ENCODE measurements around the gene KRAS.

Gene KRAS

DNA sequence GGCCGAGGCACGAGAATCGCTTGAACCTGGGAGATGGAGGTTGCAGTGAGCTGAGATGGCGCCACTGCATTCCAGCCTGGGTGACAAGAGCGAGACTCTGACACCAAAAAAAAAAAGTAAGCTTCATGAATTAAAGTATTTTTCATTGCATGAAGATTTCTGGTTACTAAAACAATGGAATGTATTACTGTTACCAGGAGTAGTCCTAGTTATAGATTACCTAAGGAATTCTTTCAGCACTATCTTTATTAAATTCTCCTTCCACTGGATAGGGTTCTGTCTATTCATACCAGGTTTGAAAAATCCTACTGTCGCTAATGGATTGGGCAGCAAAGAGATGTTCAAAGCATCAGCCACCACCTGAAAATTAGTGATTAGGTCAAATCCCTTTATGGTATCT is 43.3 kb downstream of the KRAS start:
- Histone ChIP-seq H3K9ac (no peak overlapping the region), H3K36me3 (peaks cover 42% of the 10 kb centered on the region), H3K27me3 (no peaks in the 10 kb centered on the region), H3K4me3 (no peak overlapping the region), H3K27ac (no peak overlapping the region), H3K9me3 (no peaks in the 10 kb centered on the region), H4K20me1 (peaks cover 17% of the 10 kb centered on the region; the same call in 1 of the 2 replicates), H3K4me2 (no peak overlapping the region), H3K4me1 (no peaks in the 10 kb centered on the region)
- TF ChIP-seq Cebpa-rat (IDR thresholded peaks at IDR 0.05): no peak

DNA sequence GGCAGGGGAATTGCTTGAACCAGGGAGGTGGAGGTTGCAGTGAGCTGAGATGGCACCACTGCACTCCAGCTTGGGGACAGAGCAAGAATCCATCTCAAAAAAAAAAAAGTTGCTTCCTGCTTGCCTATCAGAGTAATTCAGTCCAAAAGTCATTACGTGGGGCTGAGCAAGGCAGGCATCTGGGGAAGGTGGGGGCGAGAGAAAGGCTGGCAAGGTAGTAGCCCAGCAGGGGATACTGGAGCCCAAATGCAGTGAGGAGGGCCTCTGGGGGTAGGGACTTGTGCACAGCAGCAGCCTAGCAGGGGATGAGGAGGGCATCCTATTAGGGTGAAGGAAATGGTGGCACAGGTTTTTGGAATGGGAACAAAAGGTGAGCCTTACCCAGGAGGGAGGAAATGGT is 48.6 kb downstream of the KRAS start:
- TF ChIP-seq Cebpa-rat (IDR thresholded peaks at IDR 0.05): no peak
- peaks cover 16% of the 10 kb centered on the region; the same call in 1 of the 2 replicates for H4K20me1 ChIP-seq
- H3K9me3 ChIP-seq: no peaks in the 10 kb centered on the region
- H3K27ac ChIP-seq: no peak overlapping the region
- H3K4me1 ChIP-seq: peaks cover 6% of the 10 kb centered on the region; the same call in 1 of the 2 replicates
- no peak overlapping the region for H3K4me2 ChIP-seq
- peaks cover 28% of the 10 kb centered on the region for H3K36me3 ChIP-seq
- no peak overlapping the region for H3K9ac ChIP-seq
- no peaks in the 10 kb centered on the region for H3K27me3 ChIP-seq
- H3K4me3 ChIP-seq: no peak overlapping the region

DNA sequence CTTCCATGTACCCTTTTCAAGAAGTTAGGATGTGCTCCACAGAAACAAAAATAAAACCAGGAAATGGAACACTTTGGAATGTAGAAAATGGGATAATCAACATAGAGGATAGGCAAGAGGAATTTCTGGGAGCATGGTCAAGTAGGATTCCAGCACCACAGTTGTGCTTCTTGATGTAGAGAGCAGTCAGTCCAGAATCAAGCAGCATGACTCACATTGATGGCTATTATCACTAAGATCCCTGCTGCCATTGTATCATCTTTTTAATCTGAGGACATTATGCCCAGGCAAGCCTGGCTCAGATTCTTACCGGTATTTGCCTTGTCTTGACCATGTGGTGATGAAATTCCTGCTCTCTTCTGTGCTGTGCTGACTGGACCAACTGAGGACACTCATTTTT is 50.0 kb downstream of the KRAS start:
- H3K4me1 ChIP-seq: peaks cover 19% of the 10 kb centered on the region
- H4K20me1 ChIP-seq: peaks cover 16% of the 10 kb centered on the region; the same call in 1 of the 2 replicates
- no peak for TF ChIP-seq Cebpa-rat (IDR thresholded peaks at IDR 0.05)
- H3K9me3 ChIP-seq: no peaks in the 10 kb centered on the region
- H3K36me3 ChIP-seq: peaks cover 24% of the 10 kb centered on the region
- H3K27me3 ChIP-seq: no peaks in the 10 kb centered on the region
- H3K9ac ChIP-seq: no peak overlapping the region
- H3K4me3 ChIP-seq: no peak overlapping the region
- no peak overlapping the region for H3K4me2 ChIP-seq
- H3K27ac ChIP-seq: no peak overlapping the region

DNA sequence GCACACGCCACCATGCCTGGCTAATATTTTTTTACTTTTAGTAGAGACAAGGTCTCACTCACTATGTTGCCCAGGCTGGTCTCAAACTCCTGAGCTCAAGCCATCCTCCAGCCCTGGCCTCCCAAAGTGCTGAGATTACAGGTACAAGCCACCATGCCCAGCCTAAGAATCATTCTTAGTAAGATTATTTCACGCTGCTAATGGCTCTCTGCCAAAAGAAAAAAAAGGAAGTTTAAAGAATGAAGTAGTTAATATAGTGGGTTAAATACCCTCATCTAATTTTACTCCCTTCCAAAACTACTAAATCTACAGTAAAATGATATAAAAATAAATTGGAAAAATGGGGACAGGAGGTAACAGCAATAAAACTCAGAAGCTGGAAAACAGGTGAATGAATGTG is 53.1 kb downstream of the KRAS start:
- Histone ChIP-seq H3K36me3 (peaks cover 12% of the 10 kb centered on the region), H3K9ac (no peak overlapping the region), H3K4me2 (no peak overlapping the region), H3K9me3 (no peaks in the 10 kb centered on the region), H3K4me3 (no peak overlapping the region), H3K27ac (no peak overlapping the region), H3K27me3 (no peaks in the 10 kb centered on the region), H3K4me1 (peaks cover 30% of the 10 kb centered on the region), H4K20me1 (0 out of 2 replicates have a peak, but pooled peaks cover 6% of the 10 kb centered on the region)
- no peak for TF ChIP-seq Cebpa-rat (IDR thresholded peaks at IDR 0.05)

DNA sequence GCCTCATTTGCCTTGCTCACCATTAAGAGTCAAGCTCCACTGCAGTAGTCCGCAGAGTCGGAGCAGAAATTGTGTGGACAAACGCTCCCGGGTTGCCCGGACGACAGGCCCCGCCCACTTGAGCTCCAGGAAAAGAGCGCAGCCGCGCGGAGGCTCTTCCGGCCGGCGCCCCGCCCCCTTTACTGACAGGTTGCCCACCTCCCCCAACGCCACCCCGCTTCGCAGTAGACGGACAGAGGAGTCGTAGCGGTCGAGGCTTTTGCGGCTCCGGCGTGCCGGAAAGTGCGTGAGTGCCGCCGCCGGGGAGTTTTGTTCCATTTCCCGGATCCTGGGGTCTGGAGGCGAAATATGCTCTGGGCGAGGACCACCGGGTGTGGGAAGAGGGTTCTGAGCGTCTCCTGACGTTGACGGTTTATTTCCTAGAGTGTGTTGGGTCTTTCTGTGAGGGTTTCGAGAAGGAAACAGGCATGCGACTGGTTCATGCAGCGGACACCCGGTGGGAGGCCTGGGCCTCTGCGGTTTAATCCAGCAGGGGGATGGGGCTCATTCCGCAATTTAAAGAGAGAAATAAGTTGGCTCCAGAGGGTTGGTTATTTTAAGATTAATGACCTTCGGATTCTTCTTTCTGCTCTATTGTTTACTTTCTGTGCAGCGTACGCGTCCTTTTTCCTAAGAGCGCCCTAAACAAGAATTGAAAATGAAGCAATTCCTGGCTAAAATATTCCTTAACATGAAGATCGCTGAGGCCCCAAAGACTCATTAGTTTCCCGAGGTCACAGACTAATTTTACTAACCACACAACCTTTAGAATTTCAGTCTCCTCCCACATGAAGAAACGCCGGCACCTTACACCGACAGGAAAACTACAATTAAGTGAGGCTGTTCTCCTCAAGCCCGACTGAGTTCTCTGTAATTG is 55.4 kb downstream of the KRAS start, which contains the start of the genes DNAI7 and ETFRF1:
Gene DNAI7 (minus strand): TSS at position 105 of the 916 bp plus-strand sequence. CDS start 82 bp downstream, at position 23.
Gene ETFRF1 (plus strand): TSS at position 182 of the 916 bp plus-strand sequence. CDS start 8,720 bp downstream, outside the sequence.
- Histone ChIP-seq H3K4me2 (peak within 1 kb of the TSS; percentile 91), H3K27me3 (no peaks in the 10 kb centered on the region), H3K27ac (peak within 1 kb of the TSS; percentile 85), H3K4me1 (peaks cover 30% of the 10 kb centered on the region), H3K4me3 (peak within 1 kb of the TSS; percentile 82), H4K20me1 (no peaks in the 10 kb centered on the region), H3K9me3 (no peaks in the 10 kb centered on the region), H3K36me3 (peaks cover 7% of the 10 kb centered on the region), H3K9ac (peak within 1 kb of the TSS; percentile 82)
- no peak for TF ChIP-seq Cebpa-rat (IDR thresholded peaks at IDR 0.05)

DNA sequence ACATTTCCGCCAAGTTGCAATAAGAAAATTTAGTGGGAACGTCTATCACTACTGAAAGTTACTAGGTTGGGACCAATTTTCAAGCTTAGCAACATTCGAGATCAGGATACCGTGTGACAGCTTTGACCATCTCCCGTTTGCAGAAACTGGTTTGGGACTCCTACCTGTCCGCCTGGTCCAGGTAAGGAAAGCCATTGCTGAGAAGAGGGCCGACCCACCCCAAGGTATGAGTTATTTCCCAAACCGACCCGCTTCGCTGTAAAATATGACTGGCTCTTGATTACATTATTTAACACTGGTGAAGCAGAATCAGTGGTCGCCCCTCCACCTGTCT is 56.0 kb downstream of the KRAS start:
- Histone ChIP-seq H3K36me3 (peaks cover 3% of the 10 kb centered on the region), H3K27me3 (no peaks in the 10 kb centered on the region), H3K27ac (no peak overlapping the region), H3K9me3 (no peaks in the 10 kb centered on the region), H3K4me1 (peaks cover 30% of the 10 kb centered on the region), H4K20me1 (no peaks in the 10 kb centered on the region), H3K4me2 (peak overlapping the region; percentile 91), H3K9ac (peak overlapping the region; percentile 82; the same call in 1 of the 2 replicates), H3K4me3 (peak overlapping the region; percentile 82)
- no peak for TF ChIP-seq Cebpa-rat (IDR thresholded peaks at IDR 0.05)

DNA sequence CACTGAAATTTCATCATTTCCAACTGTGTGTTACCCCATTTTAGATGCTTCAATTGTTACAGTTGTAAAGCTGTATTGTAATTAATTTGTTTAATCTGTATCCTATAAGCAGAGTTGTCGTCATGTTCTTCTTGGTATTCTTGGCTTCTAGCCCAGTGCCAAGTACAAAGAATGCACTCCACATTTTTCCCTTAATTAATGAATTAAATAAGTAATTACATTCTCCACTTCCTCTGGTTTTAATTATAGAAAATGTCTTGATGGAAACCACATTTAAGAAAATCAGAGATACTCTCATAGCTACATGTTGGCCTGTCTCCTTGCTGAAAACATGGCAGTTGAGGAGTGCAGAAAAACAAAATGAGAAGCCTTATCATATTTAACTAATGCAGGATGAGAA is 56.5 kb downstream of the KRAS start:
- Histone ChIP-seq H3K4me1 (peaks cover 30% of the 10 kb centered on the region), H3K4me3 (no peak overlapping the region), H3K27me3 (no peaks in the 10 kb centered on the region), H3K36me3 (no peaks in the 10 kb centered on the region), H4K20me1 (no peaks in the 10 kb centered on the region), H3K9me3 (no peaks in the 10 kb centered on the region), H3K4me2 (peak overlapping the region; percentile 91), H3K27ac (no peak overlapping the region), H3K9ac (no peak overlapping the region)
- TF ChIP-seq Cebpa-rat (IDR thresholded peaks at IDR 0.05): no peak

DNA sequence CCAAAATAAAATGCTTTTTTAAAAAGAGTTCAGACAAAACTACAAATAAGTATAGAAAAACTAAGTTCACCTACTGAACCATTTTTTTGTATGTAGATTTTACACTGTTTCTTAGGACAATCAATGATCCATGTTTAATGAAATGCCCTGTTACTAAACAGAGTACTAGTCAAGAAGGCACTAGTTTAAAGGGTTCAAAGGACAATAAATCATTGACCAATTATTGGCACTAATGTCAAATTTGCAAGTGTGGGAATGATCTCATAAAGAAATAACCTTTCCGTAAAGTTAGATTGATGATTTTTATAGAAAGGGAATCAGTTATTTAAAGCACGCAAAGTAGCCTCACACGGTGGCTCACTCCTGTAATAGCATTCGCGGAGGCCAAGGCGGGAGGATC is 59.9 kb downstream of the KRAS start:
- Histone ChIP-seq H3K4me3 (no peak overlapping the region), H3K4me2 (no peak overlapping the region), H3K4me1 (peaks cover 11% of the 10 kb centered on the region), H3K27me3 (no peaks in the 10 kb centered on the region), H3K9me3 (no peaks in the 10 kb centered on the region), H3K36me3 (no peaks in the 10 kb centered on the region), H3K27ac (no peak overlapping the region), H4K20me1 (no peaks in the 10 kb centered on the region), H3K9ac (no peak overlapping the region)
- no peak for TF ChIP-seq Cebpa-rat (IDR thresholded peaks at IDR 0.05)

DNA sequence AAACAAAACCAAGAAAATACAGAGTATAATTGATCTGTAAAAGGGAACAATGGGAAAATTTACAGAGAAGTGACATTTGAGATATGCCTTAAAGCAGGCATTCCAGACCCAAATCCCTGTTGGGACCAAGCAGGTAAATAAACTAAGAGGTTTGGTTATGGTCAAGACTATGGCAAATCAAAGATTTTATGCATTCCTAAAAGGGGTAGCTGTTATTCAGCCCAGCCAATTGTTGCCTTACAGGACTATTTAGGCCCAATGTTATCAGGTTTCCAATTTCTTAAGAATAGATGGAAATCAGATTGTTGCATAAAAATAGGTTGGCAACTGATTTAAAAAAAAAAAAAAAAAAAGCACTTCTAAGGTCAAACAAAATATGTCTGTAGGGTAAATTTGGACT is 61.1 kb downstream of the KRAS start:
- no peak overlapping the region for H3K4me3 ChIP-seq
- no peak overlapping the region for H3K9ac ChIP-seq
- TF ChIP-seq Cebpa-rat (IDR thresholded peaks at IDR 0.05): no peak
- no peak overlapping the region for H3K4me2 ChIP-seq
- H3K36me3 ChIP-seq: no peaks in the 10 kb centered on the region
- peaks cover 7% of the 10 kb centered on the region for H3K4me1 ChIP-seq
- H3K27me3 ChIP-seq: no peaks in the 10 kb centered on the region
- no peaks in the 10 kb centered on the region for H3K9me3 ChIP-seq
- no peaks in the 10 kb centered on the region for H4K20me1 ChIP-seq
- H3K27ac ChIP-seq: no peak overlapping the region

DNA sequence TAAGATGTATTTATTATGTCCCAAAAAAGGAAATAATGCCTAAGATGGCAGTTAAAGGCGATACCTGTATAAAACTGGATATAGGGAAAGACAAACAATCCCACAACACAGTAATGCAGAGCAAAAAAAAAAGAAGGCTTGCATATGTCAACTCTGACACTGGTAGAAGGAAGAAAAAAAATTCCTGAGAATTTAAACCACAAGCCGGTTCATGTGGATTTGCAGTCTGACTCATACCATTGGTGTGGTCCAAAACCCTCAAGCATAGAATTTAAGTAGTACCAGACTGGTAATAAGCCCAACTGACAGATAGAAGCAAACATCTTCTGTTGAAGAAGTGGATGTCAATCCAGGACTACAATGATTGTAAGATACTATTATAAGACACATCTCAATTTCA is 62.9 kb downstream of the KRAS start:
- Histone ChIP-seq H3K27me3 (no peaks in the 10 kb centered on the region), H3K9me3 (no peaks in the 10 kb centered on the region), H3K9ac (no peak overlapping the region), H3K27ac (no peak overlapping the region), H3K4me3 (no peak overlapping the region), H3K4me1 (no peaks in the 10 kb centered on the region), H3K4me2 (no peak overlapping the region), H3K36me3 (no peaks in the 10 kb centered on the region), H4K20me1 (no peaks in the 10 kb centered on the region)
- TF ChIP-seq Cebpa-rat (IDR thresholded peaks at IDR 0.05): no peak
